ENCODE measurements around the gene KCNAB3.

Gene KCNAB3

DNA sequence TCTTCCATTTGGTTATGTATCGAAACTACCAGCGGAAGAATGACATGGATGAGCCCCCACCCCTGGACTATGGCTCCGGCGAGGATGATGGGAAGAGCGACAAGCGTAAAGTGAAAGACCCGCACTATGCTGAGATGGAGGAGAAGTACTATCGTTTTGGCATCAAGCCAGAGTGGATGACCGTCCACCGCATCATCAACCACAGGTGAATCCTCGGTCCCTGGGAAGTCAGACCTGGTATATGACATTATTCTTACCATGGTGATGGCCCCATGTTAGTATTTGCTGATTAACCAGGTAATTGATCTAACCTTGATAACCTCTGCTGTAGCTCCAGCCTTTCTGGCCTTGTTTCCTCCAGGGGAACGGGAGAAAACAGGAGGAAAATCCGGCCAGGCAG, 32.6 kb downstream of the KCNAB3 start:
- DNase-seq (ENCODE audit: low spot score), result no peak

- no peak for DNase-seq (ENCODE audit: low spot score)
Measured at GRCh38 chr17:7894866-7895265, 34.8 kb downstream of the KCNAB3 start.

GRCh38 chr17:7894226-7894625, 35.4 kb downstream of the KCNAB3 start:
- DNase-seq (ENCODE audit: low spot score), result no peak

DNA sequence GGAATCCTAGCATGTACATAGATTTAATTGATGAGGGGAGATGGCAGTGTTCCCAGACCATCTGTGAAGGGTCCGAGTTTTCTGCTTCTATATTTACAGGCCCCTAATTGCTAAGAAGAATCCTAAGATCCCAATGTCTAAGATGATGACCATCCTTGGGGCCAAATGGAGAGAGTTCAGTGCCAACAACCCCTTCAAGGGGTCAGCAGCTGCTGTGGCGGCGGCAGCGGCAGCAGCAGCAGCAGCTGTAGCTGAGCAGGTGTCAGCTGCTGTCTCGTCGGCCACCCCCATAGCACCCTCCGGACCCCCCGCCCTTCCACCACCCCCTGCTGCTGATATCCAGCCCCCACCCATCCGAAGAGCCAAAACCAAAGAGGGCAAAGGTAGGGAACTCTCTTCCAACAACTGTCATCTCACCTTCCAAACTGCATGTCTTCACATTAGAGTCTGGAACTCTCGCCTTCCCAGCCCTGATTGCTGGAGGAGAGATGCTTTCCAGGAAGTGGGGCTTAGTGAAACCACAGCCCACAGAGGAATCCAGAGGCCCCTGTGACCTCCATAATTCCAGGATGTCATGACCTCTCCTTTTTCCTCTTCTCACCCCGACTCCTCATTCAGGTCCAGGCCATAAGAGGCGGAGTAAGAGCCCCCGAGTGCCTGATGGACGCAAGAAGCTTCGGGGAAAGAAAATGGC, 36.3 kb downstream of the KCNAB3 start:
- DNase-seq (ENCODE audit: low spot score), result no peak

- DNase-seq (ENCODE audit: low spot score), result peak; percentile 96
Measured at GRCh38 chr17:7889166-7889955, 40.3 kb downstream of the KCNAB3 start.

GRCh38 chr17:7888184-7888920, 41.3 kb downstream of the KCNAB3 start, which contains the start of gene CHD3:
Gene CHD3, plus strand, starts transcription at chr17:7888789. Its CDS starts 212 bp downstream, at chr17:7889001.
- peak; percentile 23 for DNase-seq (ENCODE audit: low spot score)

GRCh38 chr17:7887482-7888183, 42.0 kb downstream of the KCNAB3 start:
- peak; percentile 85 for DNase-seq (ENCODE audit: low spot score)

DNA sequence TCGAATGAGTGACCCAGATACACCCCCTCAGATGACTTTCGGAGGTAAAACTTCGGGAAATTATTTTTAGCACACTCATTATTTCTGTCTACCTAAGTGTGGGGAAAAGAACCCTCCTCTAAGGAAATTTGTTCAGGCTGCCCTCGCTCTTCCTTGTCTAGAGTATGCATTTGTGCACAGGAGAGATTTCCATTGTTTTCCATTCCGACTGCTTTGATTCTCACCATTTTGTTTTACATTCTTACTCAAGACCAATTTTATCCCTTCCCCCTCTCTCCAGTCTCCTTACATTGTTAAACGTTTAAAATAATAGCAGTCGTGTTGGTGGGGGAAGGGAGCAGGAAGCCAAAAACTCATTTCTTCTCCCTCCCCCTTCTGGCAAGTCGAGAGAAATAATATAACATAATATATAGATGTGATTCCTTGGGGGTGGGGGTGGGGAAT, 42.6 kb downstream of the KCNAB3 start:
- DNase-seq (ENCODE audit: low spot score), result no peak

- DNase-seq (ENCODE audit: low spot score), result peak; percentile 28
Measured at GRCh38 chr17:7886227-7887037, 43.2 kb downstream of the KCNAB3 start.

- peak; percentile 48 for DNase-seq (ENCODE audit: low spot score)
Measured at GRCh38 chr17:7885367-7886226, 44.1 kb downstream of the KCNAB3 start.

GRCh38 chr17:7884581-7885366, 44.9 kb downstream of the KCNAB3 start:
- DNase-seq (ENCODE audit: low spot score), result no peak

- no peak for DNase-seq (ENCODE audit: low spot score)
Measured at GRCh38 chr17:7883781-7884386, 45.8 kb downstream of the KCNAB3 start.

- DNase-seq (ENCODE audit: low spot score), result no peak
Measured at GRCh38 chr17:7882629-7883028, 47.0 kb downstream of the KCNAB3 start.

DNA sequence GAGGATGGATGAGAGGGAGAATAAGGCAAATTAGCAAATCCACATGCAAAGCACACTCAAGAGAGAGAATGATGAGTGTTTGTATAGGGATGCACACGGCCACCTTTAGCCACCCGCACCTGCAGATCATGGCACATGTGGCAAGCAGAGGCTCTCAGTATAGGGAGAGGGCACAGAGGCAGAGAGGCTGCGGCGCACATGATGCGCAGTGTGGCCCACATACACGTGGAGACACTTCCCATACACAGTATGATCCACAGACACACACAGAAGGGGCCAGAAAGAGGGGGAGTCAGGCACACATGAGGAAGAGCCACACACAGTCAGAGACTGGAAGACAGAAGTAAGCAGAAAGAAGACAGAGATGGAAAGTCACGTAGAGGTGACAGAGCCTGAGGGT, 47.6 kb downstream of the KCNAB3 start:
- no peak for DNase-seq (ENCODE audit: low spot score)

DNA sequence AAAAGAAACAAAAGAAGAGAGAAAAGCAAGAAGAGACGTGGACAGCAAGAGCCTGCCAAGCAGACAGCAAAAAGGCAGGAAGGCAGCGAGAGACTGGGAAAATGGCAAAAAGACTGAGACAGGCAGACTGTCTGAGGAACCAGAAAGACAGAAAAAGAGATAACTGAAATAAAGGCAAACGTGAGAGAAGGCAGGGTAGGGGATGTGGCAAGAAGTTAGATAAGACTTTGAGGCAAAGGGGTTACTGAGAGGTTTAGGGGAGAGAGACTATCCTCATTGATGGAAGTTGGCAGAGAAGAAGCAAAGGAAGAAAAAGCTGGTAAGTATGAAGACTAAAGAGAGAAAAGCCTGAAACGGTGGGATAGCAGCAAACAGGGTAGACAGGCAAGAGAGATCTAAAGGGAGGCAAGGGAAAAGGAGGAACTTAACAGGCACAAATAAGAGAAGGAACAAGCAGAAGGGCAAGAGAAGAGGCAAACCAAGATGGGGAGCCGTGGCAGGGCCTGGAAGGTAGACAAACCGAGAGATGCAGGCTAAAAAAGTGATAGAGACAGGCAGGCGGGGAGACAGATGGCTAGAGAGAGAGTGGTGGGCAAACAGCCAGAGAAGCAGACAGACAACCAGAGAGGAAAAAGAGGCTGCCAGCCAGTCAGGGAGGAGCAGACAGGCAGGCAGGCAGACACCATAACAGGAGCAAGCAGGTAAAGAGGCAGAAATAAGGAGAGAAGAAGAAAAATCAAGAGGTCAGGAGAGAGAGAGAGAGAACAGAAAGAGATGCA, 48.2 kb downstream of the KCNAB3 start:
- DNase-seq (ENCODE audit: low spot score), result no peak

- no peak for DNase-seq (ENCODE audit: low spot score)
Measured at GRCh38 chr17:7880076-7880868, 49.4 kb downstream of the KCNAB3 start.

DNA sequence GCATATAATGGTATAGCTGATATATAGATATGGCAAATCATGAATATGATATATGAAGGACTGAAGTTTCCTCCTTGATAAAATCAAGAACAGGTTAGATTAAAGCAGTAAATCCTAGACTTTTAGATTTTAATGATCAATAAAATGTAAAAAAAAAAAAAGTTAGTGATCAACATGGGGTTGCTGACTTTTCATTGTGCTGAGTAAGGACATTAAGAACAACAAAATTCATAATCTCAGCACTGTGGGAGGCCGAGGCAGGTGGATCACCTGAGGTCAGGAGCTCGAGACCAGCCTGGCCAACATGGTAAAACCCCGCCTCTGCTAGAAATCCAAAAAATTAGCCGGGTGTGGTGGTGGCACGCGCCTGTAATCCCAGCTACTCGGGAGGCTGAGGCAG, 51.4 kb downstream of the KCNAB3 start:
- DNase-seq (ENCODE audit: low spot score), result no peak

Data from hematopoietic multipotent progenitor cell treated with erythropoietin and hydrocortisone succinate and interleukin-3 and kit ligand, for 17 days (in vitro differentiated cells).